ENCODE measurements around the gene TRAF2.

Gene TRAF2

DNA sequence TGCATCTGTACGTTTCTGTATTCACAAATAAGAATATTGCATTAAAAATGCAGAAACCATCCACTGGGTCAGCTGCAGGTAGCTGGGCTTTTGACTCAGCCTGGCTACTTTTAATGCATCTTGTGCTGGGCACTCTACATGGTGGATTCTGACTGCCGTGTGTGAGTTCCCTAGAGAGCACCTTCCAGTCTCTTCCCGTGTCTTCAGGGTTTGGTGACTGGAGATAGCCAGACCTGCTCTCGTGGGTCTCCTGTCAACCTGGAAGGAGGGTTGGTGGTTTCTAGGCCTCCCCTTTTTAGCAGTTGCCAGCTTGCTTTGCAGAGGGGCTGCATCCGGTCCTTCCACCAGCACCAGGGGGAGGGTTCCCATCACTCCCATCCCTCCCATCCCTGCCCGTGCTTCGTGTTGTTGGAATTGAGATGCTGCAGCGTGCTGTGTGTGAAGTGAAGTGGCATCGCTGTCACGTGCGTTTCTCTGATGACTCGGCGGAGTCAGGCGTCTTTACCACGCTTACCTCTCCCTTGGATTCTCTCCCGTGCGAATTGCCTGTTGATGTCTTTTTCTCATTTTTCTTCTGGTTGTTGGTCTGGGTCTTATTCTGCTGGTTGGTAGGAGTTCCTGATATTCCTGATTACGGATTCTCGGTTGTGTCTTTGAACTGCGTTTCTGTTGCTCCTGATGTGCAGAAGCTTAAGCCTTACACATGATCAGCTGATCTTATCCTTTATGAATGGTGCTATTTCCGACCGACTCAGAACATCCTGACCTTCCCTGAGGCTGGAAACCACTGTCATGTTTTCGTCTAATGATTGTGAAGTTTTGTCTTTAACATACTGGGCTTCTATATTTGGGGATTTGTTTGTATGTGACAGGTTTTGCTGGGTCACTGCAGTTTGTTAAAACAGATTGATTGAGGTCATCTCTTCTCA lies 41.3 kb downstream of the TRAF2 start:
- Histone ChIP-seq H3K27ac (ENCODE audit: poor library complexity, severe bottlenecking) (no peak overlapping the region), H3K4me1 (ENCODE audit: insufficient read depth, poor library complexity, severe bottlenecking) (no peaks in the 10 kb centered on the region), H3K36me3 (ENCODE audit: low read depth) (peaks cover 24% of the 10 kb centered on the region), H3K27me3 (ENCODE audit: insufficient read depth, poor library complexity, severe bottlenecking) (no peaks in the 10 kb centered on the region), H3K9me3 (ENCODE audit: severe bottlenecking) (no peaks in the 10 kb centered on the region), H3K4me3 (ENCODE audit: severe bottlenecking) (no peak overlapping the region)
- no peak for ATAC-seq (ENCODE audit: low read depth)
- TF ChIP-seq, protein P1, sequence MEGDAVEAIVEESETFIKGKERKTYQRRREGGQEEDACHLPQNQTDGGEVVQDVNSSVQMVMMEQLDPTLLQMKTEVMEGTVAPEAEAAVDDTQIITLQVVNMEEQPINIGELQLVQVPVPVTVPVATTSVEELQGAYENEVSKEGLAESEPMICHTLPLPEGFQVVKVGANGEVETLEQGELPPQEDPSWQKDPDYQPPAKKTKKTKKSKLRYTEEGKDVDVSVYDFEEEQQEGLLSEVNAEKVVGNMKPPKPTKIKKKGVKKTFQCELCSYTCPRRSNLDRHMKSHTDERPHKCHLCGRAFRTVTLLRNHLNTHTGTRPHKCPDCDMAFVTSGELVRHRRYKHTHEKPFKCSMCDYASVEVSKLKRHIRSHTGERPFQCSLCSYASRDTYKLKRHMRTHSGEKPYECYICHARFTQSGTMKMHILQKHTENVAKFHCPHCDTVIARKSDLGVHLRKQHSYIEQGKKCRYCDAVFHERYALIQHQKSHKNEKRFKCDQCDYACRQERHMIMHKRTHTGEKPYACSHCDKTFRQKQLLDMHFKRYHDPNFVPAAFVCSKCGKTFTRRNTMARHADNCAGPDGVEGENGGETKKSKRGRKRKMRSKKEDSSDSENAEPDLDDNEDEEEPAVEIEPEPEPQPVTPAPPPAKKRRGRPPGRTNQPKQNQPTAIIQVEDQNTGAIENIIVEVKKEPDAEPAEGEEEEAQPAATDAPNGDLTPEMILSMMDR (IDR thresholded peaks at IDR 0.05; ENCODE audit: poor library complexity, severe bottlenecking): no peak
- no peak for DNase-seq (ENCODE audit: low spot score)

GRCh38 chr9:136928591-136928990 lies 42.3 kb downstream of the TRAF2 start:
- no peak overlapping the region for H3K27ac ChIP-seq (ENCODE audit: poor library complexity, severe bottlenecking)
- H3K4me3 ChIP-seq (ENCODE audit: severe bottlenecking): no peak overlapping the region
- H3K9me3 ChIP-seq (ENCODE audit: severe bottlenecking): no peaks in the 10 kb centered on the region
- H3K27me3 ChIP-seq (ENCODE audit: insufficient read depth, poor library complexity, severe bottlenecking): no peaks in the 10 kb centered on the region
- peaks cover 25% of the 10 kb centered on the region for H3K36me3 ChIP-seq (ENCODE audit: low read depth)
- TF ChIP-seq, protein P1 (IDR thresholded peaks at IDR 0.05; ENCODE audit: poor library complexity, severe bottlenecking): no peak
- DNase-seq (ENCODE audit: low spot score) (no peak), ATAC-seq (ENCODE audit: low read depth) (no peak)
- no peaks in the 10 kb centered on the region for H3K4me1 ChIP-seq (ENCODE audit: insufficient read depth, poor library complexity, severe bottlenecking)

GRCh38 chr9:136930014-136930413 lies 43.7 kb downstream of the TRAF2 start:
- H3K27me3 ChIP-seq (ENCODE audit: insufficient read depth, poor library complexity, severe bottlenecking): no peaks in the 10 kb centered on the region
- peaks cover 12% of the 10 kb centered on the region; the same call in 1 of the 2 replicates for H3K36me3 ChIP-seq (ENCODE audit: low read depth)
- TF ChIP-seq, protein P1 (IDR thresholded peaks at IDR 0.05; ENCODE audit: poor library complexity, severe bottlenecking): no peak
- ATAC-seq (ENCODE audit: low read depth): no peak
- H3K4me3 ChIP-seq (ENCODE audit: severe bottlenecking): no peak overlapping the region
- H3K27ac ChIP-seq (ENCODE audit: poor library complexity, severe bottlenecking): no peak overlapping the region
- H3K4me1 ChIP-seq (ENCODE audit: insufficient read depth, poor library complexity, severe bottlenecking): no peaks in the 10 kb centered on the region
- no peaks in the 10 kb centered on the region for H3K9me3 ChIP-seq (ENCODE audit: severe bottlenecking)
- no peak for DNase-seq (ENCODE audit: low spot score)

- no peak for ATAC-seq (ENCODE audit: low read depth)
- no peak for DNase-seq (ENCODE audit: low spot score)
- no peaks in the 10 kb centered on the region for H3K9me3 ChIP-seq (ENCODE audit: severe bottlenecking)
- H3K4me1 ChIP-seq (ENCODE audit: insufficient read depth, poor library complexity, severe bottlenecking): no peaks in the 10 kb centered on the region
- H3K36me3 ChIP-seq (ENCODE audit: low read depth): peaks cover 8% of the 10 kb centered on the region; the same call in 1 of the 2 replicates
- TF ChIP-seq, protein P1 (IDR thresholded peaks at IDR 0.05; ENCODE audit: poor library complexity, severe bottlenecking): no peak
- H3K27me3 ChIP-seq (ENCODE audit: insufficient read depth, poor library complexity, severe bottlenecking): no peaks in the 10 kb centered on the region
- H3K27ac ChIP-seq (ENCODE audit: poor library complexity, severe bottlenecking): no peak overlapping the region
- H3K4me3 ChIP-seq (ENCODE audit: severe bottlenecking): no peak overlapping the region
These were observed 45.4 kb downstream of the TRAF2 start for GRCh38 chr9:136931611-136932130.

All from RWPE2 (cell line).